ENCODE measurements around the gene DYNC1I1.

The DYNC1I1 gene

DNA sequence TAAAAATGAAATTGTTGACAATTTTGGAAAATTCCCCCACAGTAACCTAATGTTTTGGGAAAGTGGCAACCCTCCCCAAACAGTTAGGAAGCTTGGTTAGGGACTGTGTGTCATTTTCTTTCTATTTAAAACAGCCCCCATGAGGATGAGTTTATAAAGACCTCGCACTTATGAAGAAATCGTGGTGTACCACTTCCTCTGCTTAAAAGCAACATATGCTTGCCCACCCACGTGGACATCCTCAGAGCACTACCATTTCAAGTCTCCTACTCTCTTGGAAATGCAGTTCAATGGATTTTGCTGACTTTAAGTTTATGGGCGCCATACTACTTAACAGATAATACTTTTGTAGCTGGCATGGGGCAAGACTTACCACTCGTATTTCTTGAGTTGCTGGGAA lies 223.8 kb downstream of the DYNC1I1 start:
- Histone ChIP-seq H3K9me3 (ENCODE audit: control insufficient read depth, low read length) (no peaks in the 10 kb centered on the region), H3K27me3 (ENCODE audit: control insufficient read depth, insufficient read depth, low read length) (no peaks in the 10 kb centered on the region)

GRCh38 chr7:95996886-95997285 lies 224.5 kb downstream of the DYNC1I1 start:
- H3K4me3 ChIP-seq (ENCODE audit: low read length) = no peak overlapping the region
- H3K36me3 ChIP-seq (ENCODE audit: control insufficient read depth, insufficient read depth, low read length) = no peaks in the 10 kb centered on the region
- H3K9me3 ChIP-seq (ENCODE audit: control insufficient read depth, low read length) = no peaks in the 10 kb centered on the region
- no peaks in the 10 kb centered on the region for H3K27me3 ChIP-seq (ENCODE audit: control insufficient read depth, insufficient read depth, low read length)
- H3K9ac ChIP-seq (ENCODE audit: low read length) = no peak overlapping the region
- H3K4me1 ChIP-seq (ENCODE audit: control insufficient read depth, insufficient read depth, low read length) = no peaks in the 10 kb centered on the region

More for the DNA sequence above, 223.8 kb downstream of the DYNC1I1 start:
- H3K36me3 ChIP-seq (ENCODE audit: control insufficient read depth, insufficient read depth, low read length) = no peaks in the 10 kb centered on the region
- no peaks in the 10 kb centered on the region for H3K4me1 ChIP-seq (ENCODE audit: control insufficient read depth, insufficient read depth, low read length)
- H3K4me3 ChIP-seq (ENCODE audit: low read length) = no peak overlapping the region
- H3K9ac ChIP-seq (ENCODE audit: low read length) = no peak overlapping the region

GRCh38 chr7:95997632-95998031 lies 225.3 kb downstream of the DYNC1I1 start:
- Histone ChIP-seq H3K36me3 (ENCODE audit: control insufficient read depth, insufficient read depth, low read length) (no peaks in the 10 kb centered on the region), H3K9ac (ENCODE audit: low read length) (no peak overlapping the region), H3K4me3 (ENCODE audit: low read length) (no peak overlapping the region), H3K27me3 (ENCODE audit: control insufficient read depth, insufficient read depth, low read length) (no peaks in the 10 kb centered on the region), H3K9me3 (ENCODE audit: control insufficient read depth, low read length) (no peaks in the 10 kb centered on the region), H3K4me1 (ENCODE audit: control insufficient read depth, insufficient read depth, low read length) (no peaks in the 10 kb centered on the region)

DNA sequence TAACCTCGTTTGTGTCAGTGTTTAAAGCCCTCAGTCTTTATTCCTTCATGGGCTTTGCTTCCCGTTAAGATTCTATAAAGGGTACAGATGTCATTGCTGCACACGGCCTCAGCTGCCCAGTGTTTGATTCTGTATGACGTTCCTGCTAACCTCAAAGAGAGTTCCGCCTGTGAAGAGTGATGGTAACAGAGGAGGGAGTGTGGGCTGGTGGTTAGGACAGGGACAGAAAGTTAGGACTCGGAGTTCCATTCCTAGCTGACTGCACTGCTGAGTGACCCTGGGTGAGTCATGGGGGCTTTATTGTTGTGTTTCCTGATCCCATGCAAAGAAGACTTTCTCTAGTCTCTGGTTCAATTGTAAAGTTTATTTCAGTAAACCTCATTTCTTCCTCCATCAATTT lies 227.1 kb downstream of the DYNC1I1 start:
- H3K27me3 ChIP-seq (ENCODE audit: control insufficient read depth, insufficient read depth, low read length) = no peaks in the 10 kb centered on the region
- no peak overlapping the region for H3K9ac ChIP-seq (ENCODE audit: low read length)
- H3K9me3 ChIP-seq (ENCODE audit: control insufficient read depth, low read length) = no peaks in the 10 kb centered on the region
- H3K4me3 ChIP-seq (ENCODE audit: low read length) = no peak overlapping the region
- no peaks in the 10 kb centered on the region for H3K36me3 ChIP-seq (ENCODE audit: control insufficient read depth, insufficient read depth, low read length)
- H3K4me1 ChIP-seq (ENCODE audit: control insufficient read depth, insufficient read depth, low read length) = no peaks in the 10 kb centered on the region

- H3K36me3 ChIP-seq (ENCODE audit: control insufficient read depth, insufficient read depth, low read length) = no peaks in the 10 kb centered on the region
- no peaks in the 10 kb centered on the region for H3K27me3 ChIP-seq (ENCODE audit: control insufficient read depth, insufficient read depth, low read length)
- H3K4me3 ChIP-seq (ENCODE audit: low read length) = no peak overlapping the region
- no peaks in the 10 kb centered on the region for H3K9me3 ChIP-seq (ENCODE audit: control insufficient read depth, low read length)
- H3K4me1 ChIP-seq (ENCODE audit: control insufficient read depth, insufficient read depth, low read length) = no peaks in the 10 kb centered on the region
- H3K9ac ChIP-seq (ENCODE audit: low read length) = no peak overlapping the region
Observed at GRCh38 chr7:96004578-96004977, 232.2 kb downstream of the DYNC1I1 start.

- Histone ChIP-seq H3K4me1 (ENCODE audit: control insufficient read depth, insufficient read depth, low read length) (no peaks in the 10 kb centered on the region), H3K9ac (ENCODE audit: low read length) (no peak overlapping the region), H3K36me3 (ENCODE audit: control insufficient read depth, insufficient read depth, low read length) (no peaks in the 10 kb centered on the region), H3K27me3 (ENCODE audit: control insufficient read depth, insufficient read depth, low read length) (no peaks in the 10 kb centered on the region), H3K4me3 (ENCODE audit: low read length) (no peak overlapping the region), H3K9me3 (ENCODE audit: control insufficient read depth, low read length) (no peaks in the 10 kb centered on the region)
Observed at GRCh38 chr7:96005271-96005670, 232.9 kb downstream of the DYNC1I1 start.

- Histone ChIP-seq H3K36me3 (ENCODE audit: control insufficient read depth, insufficient read depth, low read length) (no peaks in the 10 kb centered on the region), H3K4me3 (ENCODE audit: low read length) (no peak overlapping the region), H3K27me3 (ENCODE audit: control insufficient read depth, insufficient read depth, low read length) (no peaks in the 10 kb centered on the region), H3K9me3 (ENCODE audit: control insufficient read depth, low read length) (no peaks in the 10 kb centered on the region), H3K9ac (ENCODE audit: low read length) (no peak overlapping the region), H3K4me1 (ENCODE audit: control insufficient read depth, insufficient read depth, low read length) (peaks cover 6% of the 10 kb centered on the region)
Observed at GRCh38 chr7:96009148-96009547, 236.8 kb downstream of the DYNC1I1 start.

GRCh38 chr7:96013836-96014235 lies 241.5 kb downstream of the DYNC1I1 start:
- Histone ChIP-seq H3K4me1 (ENCODE audit: control insufficient read depth, insufficient read depth, low read length) (peaks cover 27% of the 10 kb centered on the region), H3K9ac (ENCODE audit: low read length) (no peak overlapping the region), H3K36me3 (ENCODE audit: control insufficient read depth, insufficient read depth, low read length) (no peaks in the 10 kb centered on the region), H3K9me3 (ENCODE audit: control insufficient read depth, low read length) (no peaks in the 10 kb centered on the region), H3K4me3 (ENCODE audit: low read length) (no peak overlapping the region), H3K27me3 (ENCODE audit: control insufficient read depth, insufficient read depth, low read length) (no peaks in the 10 kb centered on the region)

- H3K27me3 ChIP-seq (ENCODE audit: control insufficient read depth, insufficient read depth, low read length) = no peaks in the 10 kb centered on the region
- no peaks in the 10 kb centered on the region for H3K36me3 ChIP-seq (ENCODE audit: control insufficient read depth, insufficient read depth, low read length)
Observed at GRCh38 chr7:96014617-96015016, 242.3 kb downstream of the DYNC1I1 start.

DNA sequence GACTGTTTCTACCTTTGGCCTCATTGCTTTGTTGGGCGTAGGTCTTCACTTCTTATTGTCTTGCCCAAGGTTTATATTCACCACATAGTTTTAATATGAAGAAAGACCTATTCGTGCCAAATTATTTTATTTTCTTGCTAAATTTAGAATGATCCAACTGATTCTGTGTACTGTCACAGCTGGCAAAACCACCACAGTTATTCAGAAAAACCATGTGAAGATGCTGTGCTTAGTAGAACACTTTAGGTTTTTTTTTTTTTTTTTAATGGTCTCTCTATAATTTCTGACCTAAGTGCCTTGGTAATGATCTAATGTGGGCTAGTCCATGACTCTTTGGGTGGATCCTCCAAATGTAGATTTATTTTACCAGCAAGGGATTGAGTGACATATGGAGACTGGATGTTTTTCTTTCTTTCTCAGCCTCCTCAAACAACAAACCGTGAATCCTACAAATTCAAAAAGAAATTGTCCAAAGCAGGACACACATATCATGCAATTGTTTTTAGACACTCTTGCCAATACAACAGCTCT lies 243.8 kb downstream of the DYNC1I1 start:
- H3K36me3 ChIP-seq (ENCODE audit: control insufficient read depth, insufficient read depth, low read length) = no peaks in the 10 kb centered on the region
- peaks cover 27% of the 10 kb centered on the region for H3K4me1 ChIP-seq (ENCODE audit: control insufficient read depth, insufficient read depth, low read length)
- no peaks in the 10 kb centered on the region for H3K9me3 ChIP-seq (ENCODE audit: control insufficient read depth, low read length)
- no peak overlapping the region for H3K9ac ChIP-seq (ENCODE audit: low read length)
- no peak overlapping the region for H3K4me3 ChIP-seq (ENCODE audit: low read length)
- no peaks in the 10 kb centered on the region for H3K27me3 ChIP-seq (ENCODE audit: control insufficient read depth, insufficient read depth, low read length)

More at GRCh38 chr7:96014617-96015016, 242.3 kb downstream of the DYNC1I1 start:
- Histone ChIP-seq H3K4me3 (ENCODE audit: low read length) (no peak overlapping the region), H3K9me3 (ENCODE audit: control insufficient read depth, low read length) (no peaks in the 10 kb centered on the region), H3K9ac (ENCODE audit: low read length) (no peak overlapping the region), H3K4me1 (ENCODE audit: control insufficient read depth, insufficient read depth, low read length) (peaks cover 27% of the 10 kb centered on the region)

DNA sequence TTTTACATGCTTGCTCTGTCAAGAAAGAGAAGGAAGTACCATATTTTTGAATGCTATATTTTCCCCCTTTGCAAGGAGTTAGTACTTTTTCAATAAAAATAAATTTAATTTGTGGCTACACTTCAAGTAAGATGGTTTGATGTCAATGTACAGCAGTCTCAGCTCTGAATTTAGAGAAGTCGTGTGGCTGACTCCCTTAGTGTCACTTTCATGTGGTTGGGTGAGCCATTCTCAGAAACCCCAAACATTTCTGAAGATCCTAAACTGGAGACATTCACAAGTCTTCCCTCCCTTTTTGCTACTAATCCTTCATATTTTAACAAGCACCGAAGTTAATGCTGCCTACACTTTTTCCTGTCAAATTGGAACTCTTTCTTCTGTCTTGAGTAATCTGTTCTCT lies 244.4 kb downstream of the DYNC1I1 start:
- Histone ChIP-seq H3K4me1 (ENCODE audit: control insufficient read depth, insufficient read depth, low read length) (peaks cover 23% of the 10 kb centered on the region), H3K9me3 (ENCODE audit: control insufficient read depth, low read length) (no peaks in the 10 kb centered on the region), H3K36me3 (ENCODE audit: control insufficient read depth, insufficient read depth, low read length) (no peaks in the 10 kb centered on the region), H3K4me3 (ENCODE audit: low read length) (no peak overlapping the region), H3K27me3 (ENCODE audit: control insufficient read depth, insufficient read depth, low read length) (no peaks in the 10 kb centered on the region), H3K9ac (ENCODE audit: low read length) (no peak overlapping the region)

- H3K27me3 ChIP-seq (ENCODE audit: control insufficient read depth, insufficient read depth, low read length) = no peaks in the 10 kb centered on the region
- no peak overlapping the region for H3K4me3 ChIP-seq (ENCODE audit: low read length)
- peaks cover 21% of the 10 kb centered on the region for H3K4me1 ChIP-seq (ENCODE audit: control insufficient read depth, insufficient read depth, low read length)
- no peaks in the 10 kb centered on the region for H3K36me3 ChIP-seq (ENCODE audit: control insufficient read depth, insufficient read depth, low read length)
- no peak overlapping the region for H3K9ac ChIP-seq (ENCODE audit: low read length)
- H3K9me3 ChIP-seq (ENCODE audit: control insufficient read depth, low read length) = no peaks in the 10 kb centered on the region
Observed at GRCh38 chr7:96017877-96018276, 245.5 kb downstream of the DYNC1I1 start.

- peaks cover 16% of the 10 kb centered on the region for H3K4me1 ChIP-seq (ENCODE audit: control insufficient read depth, insufficient read depth, low read length)
- H3K36me3 ChIP-seq (ENCODE audit: control insufficient read depth, insufficient read depth, low read length) = no peaks in the 10 kb centered on the region
- H3K9ac ChIP-seq (ENCODE audit: low read length) = no peak overlapping the region
- no peak overlapping the region for H3K4me3 ChIP-seq (ENCODE audit: low read length)
- H3K27me3 ChIP-seq (ENCODE audit: control insufficient read depth, insufficient read depth, low read length) = no peaks in the 10 kb centered on the region
- H3K9me3 ChIP-seq (ENCODE audit: control insufficient read depth, low read length) = no peaks in the 10 kb centered on the region
Observed at GRCh38 chr7:96021568-96021967, 249.2 kb downstream of the DYNC1I1 start.

All from mucosa of stomach (tissue), 1 donor.